Measurements from ENCODE around the gene PTPRZ1.

Gene PTPRZ1

DNA sequence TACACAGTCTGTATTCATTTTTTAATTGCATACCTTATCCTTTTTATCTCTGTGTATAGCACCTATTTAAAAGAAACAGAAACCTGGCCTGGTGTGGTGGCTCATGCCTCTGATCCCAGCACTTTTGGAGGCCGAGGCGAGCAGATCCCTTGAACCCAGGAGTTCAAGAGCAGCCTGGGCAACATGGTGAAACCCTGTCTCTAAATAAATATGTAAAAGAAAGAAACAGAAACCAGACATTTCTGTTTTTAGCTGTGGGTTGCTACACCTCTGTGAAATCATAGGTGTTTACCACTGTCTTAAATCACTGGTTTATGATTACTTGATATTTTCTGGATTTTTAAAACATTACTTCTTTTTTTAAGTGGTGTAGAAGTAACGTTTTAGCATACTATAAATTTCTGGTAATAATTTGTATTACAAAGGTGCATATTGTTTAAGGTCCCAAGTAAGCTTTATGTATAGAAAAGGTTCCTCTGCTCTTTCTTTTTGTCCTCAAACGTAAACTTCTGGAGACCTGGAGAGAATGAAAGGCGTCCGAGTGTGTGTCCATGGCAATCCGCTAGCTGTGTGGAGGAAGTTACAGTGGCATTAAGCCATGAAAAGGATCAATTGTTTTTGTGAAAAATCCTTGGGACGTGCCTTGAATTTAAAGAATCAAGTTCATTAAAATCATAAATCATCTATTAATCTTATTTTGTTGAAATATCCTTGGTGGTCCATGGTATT is 41.1 kb downstream of the PTPRZ1 start:
- no peaks in the 10 kb centered on the region for H3K9me3 ChIP-seq (ENCODE audit: control insufficient read depth, insufficient read depth, low read depth, low read length)
- no peaks in the 10 kb centered on the region for H3K36me3 ChIP-seq (ENCODE audit: control insufficient read depth in 2 of 2, insufficient read depth in 1 of 2, low read length in 2 of 2)
- POLR2A ChIA-PET: no interaction called here
- CTCF ChIA-PET: no interaction called here
- H3K4me1 ChIP-seq (ENCODE audit: control insufficient read depth, insufficient read depth, low read length): no peaks in the 10 kb centered on the region
- no peak overlapping the region for H3K4me3 ChIP-seq (ENCODE audit: low read depth, low read length)
- no peak overlapping the region for H3K27ac ChIP-seq (ENCODE audit: extremely low read depth, low read depth, low read length)
- TF ChIP-seq PRDM1 (tag by site-specific recombination; IDR thresholded peaks at IDR 0.05) (no peak), ZBTB7A (tag by site-specific recombination; IDR thresholded peaks at IDR 0.05; ENCODE audit: low read depth) (no peak), GLI4 (tag by site-specific recombination; IDR thresholded peaks at IDR 0.05) (no peak), ZFP69B (tag by site-specific recombination; IDR thresholded peaks at IDR 0.05) (no peak), GLIS1 (tag by site-specific recombination; IDR thresholded peaks at IDR 0.05) (no peak), ZNF501 (tag by site-specific recombination; IDR thresholded peaks at IDR 0.05) (no peak), SP3 (tag by site-specific recombination; IDR thresholded peaks at IDR 0.05) (no peak), ZNF175 (tag by site-specific recombination; IDR thresholded peaks at IDR 0.05) (no peak)
- TF ChIP-seq, protein P1, sequence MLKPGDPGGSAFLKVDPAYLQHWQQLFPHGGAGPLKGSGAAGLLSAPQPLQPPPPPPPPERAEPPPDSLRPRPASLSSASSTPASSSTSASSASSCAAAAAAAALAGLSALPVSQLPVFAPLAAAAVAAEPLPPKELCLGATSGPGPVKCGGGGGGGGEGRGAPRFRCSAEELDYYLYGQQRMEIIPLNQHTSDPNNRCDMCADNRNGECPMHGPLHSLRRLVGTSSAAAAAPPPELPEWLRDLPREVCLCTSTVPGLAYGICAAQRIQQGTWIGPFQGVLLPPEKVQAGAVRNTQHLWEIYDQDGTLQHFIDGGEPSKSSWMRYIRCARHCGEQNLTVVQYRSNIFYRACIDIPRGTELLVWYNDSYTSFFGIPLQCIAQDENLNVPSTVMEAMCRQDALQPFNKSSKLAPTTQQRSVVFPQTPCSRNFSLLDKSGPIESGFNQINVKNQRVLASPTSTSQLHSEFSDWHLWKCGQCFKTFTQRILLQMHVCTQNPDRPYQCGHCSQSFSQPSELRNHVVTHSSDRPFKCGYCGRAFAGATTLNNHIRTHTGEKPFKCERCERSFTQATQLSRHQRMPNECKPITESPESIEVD (tag by site-specific recombination; IDR thresholded peaks at IDR 0.05): no peak

DNA sequence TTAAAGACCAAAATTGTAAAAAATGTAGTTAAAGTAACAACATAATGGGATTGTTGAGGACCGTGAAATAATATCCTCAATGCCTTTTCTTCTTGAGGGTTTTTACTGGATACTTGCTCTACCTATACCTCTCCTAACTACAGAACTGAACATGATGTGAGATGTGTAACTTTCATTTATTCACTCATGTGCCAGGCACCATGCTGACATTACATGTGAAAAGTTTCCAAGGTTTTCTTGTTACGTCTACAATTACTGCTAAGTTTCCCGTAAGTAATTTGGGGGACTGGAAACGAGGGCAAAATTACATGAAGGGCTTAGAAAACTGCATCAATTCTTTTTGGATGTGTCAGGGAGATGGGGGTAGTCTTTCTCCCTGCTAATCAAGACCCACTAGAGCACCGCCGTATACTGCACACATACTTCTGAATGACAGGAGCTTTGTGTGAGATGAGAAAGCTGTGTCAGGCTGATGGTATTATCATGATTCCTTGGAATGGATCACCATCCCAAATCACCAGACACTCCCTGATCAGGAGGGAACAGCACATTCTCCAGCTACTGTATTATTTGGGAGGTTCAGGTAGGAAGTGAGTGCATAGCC is 41.8 kb downstream of the PTPRZ1 start:
- Histone ChIP-seq H3K4me3 (ENCODE audit: low read depth, low read length) (no peak overlapping the region), H3K36me3 (ENCODE audit: control insufficient read depth in 2 of 2, insufficient read depth in 1 of 2, low read length in 2 of 2) (no peaks in the 10 kb centered on the region), H3K9me3 (ENCODE audit: control insufficient read depth, insufficient read depth, low read depth, low read length) (no peaks in the 10 kb centered on the region), H3K27ac (ENCODE audit: extremely low read depth, low read depth, low read length) (no peak overlapping the region), H3K4me1 (ENCODE audit: control insufficient read depth, insufficient read depth, low read length) (no peaks in the 10 kb centered on the region)
- POLR2A ChIA-PET: no interaction called here
- TF ChIP-seq ZBTB1 (tag by site-specific recombination; IDR thresholded peaks at IDR 0.05) (no peak), ZNF132 (tag by site-specific recombination; IDR thresholded peaks at IDR 0.05; ENCODE audit: borderline replicate concordance) (no peak), ZNF140 (tag by site-specific recombination; IDR thresholded peaks at IDR 0.05) (no peak), MZF1 (tag by site-specific recombination; IDR thresholded peaks at IDR 0.05; ENCODE audit: borderline replicate concordance) (no peak), ZNF423 (tag by site-specific recombination; IDR thresholded peaks at IDR 0.05) (no peak), ZNF350 (tag by site-specific recombination; IDR thresholded peaks at IDR 0.05) (no peak), ZBTB44 (tag by site-specific recombination; IDR thresholded peaks at IDR 0.05) (no peak), ZNF221 (tag by site-specific recombination; IDR thresholded peaks at IDR 0.05; ENCODE audit: borderline replicate concordance) (no peak), ZNF560 (tag by site-specific recombination; IDR thresholded peaks at IDR 0.05; ENCODE audit: borderline replicate concordance) (no peak), GLI2 (tag by site-specific recombination; IDR thresholded peaks at IDR 0.05; ENCODE audit: borderline replicate concordance, low read depth) (no peak), SP7 (tag by site-specific recombination; IDR thresholded peaks at IDR 0.05) (no peak), ZNF843 (tag by site-specific recombination; IDR thresholded peaks at IDR 0.05) (no peak), ZSCAN23 (tag by site-specific recombination; IDR thresholded peaks at IDR 0.05) (no peak), ZNF112 (tag by site-specific recombination; IDR thresholded peaks at IDR 0.05) (no peak), ZNF426 (tag by site-specific recombination; IDR thresholded peaks at IDR 0.05) (no peak), KLF7 (tag by site-specific recombination; IDR thresholded peaks at IDR 0.05; ENCODE audit: borderline replicate concordance) (no peak), GFI1B (tag by site-specific recombination; IDR thresholded peaks at IDR 0.05) (no peak), ZNF785 (tag by site-specific recombination; IDR thresholded peaks at IDR 0.05) (no peak), ZNF211 (tag by site-specific recombination; IDR thresholded peaks at IDR 0.05; ENCODE audit: low read depth) (no peak)
- CTCF ChIA-PET: no interaction called here
